ENCODE results near the gene CCDC154.
"Not testable (repeated sequence)": the region's sequence is repeated elsewhere in the genome, so short reads cannot be mapped to it uniquely, and the experiment has no call there.

The CCDC154 gene

GRCh38 chr16:1474082-1474795 is 29.9 kb upstream of the CCDC154 start:
- DNase-seq = no peak

DNA sequence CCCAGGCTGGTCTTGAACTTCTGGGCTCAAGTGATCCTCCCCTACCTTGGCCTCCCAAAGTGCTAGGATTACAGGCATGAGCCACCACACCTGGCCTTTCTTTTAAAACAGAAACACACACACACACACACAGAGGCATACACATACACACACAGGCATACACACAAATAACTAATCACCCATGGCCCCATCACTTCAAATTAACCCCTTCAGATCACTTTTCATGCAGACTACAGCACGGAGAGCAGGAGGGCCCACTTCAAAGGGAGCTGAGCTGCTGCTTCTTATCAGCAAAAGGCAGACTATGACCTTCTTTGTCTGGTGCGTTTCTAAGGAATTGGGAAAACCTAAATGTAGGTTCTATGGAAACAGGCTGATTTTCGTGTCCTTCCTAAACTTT is 28.6 kb upstream of the CCDC154 start:
- no peak for DNase-seq

GRCh38 chr16:1471569-1472194 is 27.3 kb upstream of the CCDC154 start:
- DNase-seq = no peak

DNA sequence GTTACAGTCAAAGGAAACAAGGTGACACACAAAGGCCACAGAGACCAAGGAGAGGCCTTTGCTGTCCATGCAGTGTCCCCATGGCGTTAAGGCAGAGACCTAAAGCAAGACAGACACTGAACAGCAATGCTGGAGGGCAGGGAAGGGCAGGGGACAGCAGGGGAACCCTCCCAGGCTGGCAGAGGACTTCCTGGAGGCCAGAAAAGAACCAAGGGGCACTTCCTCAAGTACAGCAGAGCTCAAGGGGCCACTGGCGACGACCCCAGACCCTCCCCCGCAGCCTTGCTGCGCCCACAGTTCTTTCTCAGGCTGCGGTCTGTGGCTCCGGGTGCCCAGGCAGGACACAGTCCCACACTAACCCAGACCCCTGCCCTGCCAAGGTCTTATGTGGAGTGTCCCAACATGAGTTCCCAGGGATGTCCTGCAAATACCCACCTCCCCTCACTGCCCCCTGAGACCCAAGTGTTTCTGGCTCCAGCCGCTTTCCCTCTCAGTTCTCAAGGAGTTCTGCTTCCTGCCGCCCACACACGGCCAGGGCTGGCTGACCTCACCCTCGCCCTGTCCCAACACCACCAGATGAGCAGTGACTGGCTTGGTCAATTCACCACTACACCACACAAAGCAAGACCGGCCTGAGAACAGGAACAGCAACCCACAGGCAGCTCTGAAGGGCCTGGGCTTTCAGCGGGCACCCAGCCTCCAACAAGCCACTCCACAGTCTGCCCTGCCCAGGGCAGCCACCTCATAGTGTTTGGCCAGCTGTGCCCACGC is 26.3 kb upstream of the CCDC154 start:
- no peak for DNase-seq

- DNase-seq = no peak
Observed at GRCh38 chr16:1469693-1470201, 25.4 kb upstream of the CCDC154 start.

DNA sequence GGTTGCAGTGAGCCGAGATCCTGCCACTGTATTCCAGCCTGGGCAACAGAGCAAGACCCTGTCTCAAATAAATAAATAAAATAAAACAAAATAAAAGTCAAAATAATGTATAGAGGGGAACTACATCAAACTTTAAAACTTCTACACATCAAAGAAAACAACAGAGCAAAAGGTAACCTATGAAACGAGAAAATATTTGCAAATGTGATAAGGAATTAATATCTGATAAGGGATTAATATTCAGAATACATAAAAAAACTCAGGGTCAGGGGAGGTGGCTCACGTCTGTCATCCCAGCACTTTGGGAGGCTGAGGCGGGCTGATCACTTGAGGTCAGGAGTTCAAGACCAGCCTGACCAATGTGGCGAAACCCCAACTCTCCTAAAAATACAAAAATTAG is 24.8 kb upstream of the CCDC154 start:
- DNase-seq = not testable (repeated sequence)

DNA sequence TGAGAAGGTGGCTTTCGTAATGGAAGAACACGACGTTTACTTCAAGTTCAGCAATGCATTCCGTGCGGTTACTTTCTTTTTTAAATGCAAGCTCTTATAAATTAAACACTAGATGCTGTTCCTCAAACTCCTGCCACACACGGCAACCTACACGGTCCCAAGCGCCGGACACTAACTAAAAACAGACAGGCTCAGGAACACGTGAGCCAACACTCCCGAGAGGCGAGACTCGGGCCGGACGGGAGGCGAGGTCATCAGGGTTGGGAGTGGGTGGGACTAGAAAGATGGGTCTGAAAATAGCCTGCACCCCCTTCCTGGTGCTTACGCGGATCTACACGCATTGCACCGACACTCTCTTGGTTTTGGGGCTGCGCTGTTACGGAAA is 24.1 kb upstream of the CCDC154 start:
- no peak for DNase-seq

- DNase-seq = no peak
Observed at GRCh38 chr16:1466968-1467521, 22.7 kb upstream of the CCDC154 start.

GRCh38 chr16:1466054-1466453 is 21.7 kb upstream of the CCDC154 start:
- no peak for DNase-seq

GRCh38 chr16:1465567-1465915 is 21.2 kb upstream of the CCDC154 start:
- no peak for DNase-seq

DNA sequence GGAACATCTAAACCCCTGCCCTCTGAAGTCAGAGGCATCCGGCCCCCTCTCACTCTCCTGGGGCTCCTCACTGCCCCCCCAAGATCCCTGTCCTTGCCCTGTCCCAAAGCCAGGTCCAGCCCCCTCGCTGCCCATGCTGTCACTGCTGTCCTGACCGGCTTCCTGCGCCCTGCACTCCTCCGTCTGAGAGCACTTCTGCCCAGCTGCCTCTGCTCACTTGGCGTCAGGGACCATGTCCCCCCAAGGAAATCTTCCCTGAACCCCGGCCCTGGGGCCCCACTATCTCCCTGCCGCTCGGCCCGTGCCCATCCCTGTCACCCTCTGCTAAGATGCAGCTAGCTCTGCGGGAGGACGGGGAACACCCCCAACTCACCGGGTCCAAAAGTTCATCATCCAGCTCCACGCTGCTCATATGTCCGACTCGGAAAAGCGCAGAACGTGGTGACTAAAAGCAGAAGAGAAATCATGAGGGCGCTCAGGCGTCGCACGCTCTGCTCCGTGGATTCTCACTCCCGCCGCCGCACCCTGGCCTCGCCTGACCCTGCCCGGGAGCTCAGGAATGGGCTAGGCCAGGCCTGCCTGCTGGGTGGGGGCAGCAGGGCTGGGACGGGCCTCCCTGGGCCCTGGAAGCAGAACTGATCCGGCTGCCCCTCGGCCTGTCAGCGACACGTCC is 20.7 kb upstream of the CCDC154 start:
- DNase-seq = no peak

DNA sequence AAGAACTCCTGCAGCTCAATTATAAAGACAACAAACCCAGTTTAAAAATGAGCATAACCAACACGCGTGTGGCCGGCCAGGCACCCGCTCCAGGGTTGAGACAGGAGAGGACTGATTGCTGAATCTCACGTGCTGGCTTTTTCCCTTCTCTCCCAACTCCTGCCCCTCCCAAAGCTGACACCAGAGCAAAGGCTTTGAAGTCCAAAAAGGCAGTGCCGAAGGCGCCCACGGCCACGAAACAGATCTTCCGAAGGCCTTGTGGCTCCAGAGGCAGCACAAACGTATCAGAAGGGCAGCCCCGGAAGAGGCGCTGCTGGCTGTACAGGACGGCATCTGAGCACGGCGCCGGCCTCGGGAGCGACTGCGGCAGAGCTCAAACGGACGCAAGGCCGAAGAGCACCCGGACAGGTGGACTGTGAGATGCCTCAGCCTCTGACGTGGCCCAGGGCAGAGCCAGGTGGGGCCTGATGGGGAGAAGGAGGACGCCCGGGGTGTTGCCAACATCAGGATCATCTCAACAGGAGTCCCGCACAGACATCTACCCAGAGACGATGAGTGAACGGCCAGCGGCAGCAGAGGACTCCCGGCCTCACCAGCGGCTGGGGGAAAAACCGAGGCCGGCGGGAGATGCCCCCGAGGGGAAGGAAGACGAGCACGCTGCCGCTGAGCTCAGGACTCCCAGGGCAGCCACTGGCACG is 20.0 kb upstream of the CCDC154 start:
- DNase-seq = no peak

DNA sequence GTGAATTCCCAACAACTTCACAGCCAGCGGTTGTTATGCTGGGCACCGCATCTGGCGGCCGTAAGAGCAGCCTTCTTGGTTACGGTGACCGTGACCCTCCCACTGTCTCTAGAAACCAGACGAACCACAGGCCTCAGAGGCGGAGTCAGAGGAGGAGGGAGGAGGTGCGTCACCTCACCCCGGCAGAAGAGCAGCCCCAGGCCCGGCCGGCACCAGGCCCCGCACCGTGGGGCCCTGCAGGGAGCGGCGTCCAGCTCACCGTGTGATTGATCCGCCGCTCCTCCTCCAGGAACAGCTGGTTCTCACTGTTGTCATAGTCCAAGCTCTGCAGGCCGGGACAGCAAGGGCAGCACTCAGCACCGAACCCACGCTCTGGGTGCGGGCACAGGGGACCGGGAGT is 16.8 kb upstream of the CCDC154 start:
- no peak for DNase-seq

DNA sequence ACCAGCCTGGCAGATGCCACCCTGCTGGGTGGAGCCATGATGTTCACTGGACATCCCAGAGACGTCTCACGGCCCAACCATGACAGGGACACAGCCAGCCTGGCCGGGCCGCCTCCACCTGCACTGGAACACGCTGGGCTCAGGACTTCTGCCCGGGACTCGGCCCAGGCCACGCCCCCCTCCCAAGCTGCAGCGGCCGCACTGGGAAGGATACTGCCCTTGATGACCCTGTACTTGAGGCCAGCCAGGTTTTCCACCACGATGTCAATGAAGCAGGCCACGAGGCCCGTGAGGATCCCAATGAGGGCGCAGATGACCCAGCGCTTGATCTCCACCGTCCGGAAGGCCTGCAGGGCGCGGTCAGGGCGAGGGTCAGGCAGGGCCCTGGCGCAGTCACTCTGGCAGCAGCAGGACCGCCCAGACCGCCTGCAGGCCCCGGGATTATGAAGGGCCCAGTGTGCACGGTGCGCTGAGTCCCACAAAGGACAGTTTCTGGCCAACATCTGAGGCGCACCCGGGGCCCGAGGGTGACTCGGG is 16.3 kb upstream of the CCDC154 start:
- no peak for DNase-seq

DNA sequence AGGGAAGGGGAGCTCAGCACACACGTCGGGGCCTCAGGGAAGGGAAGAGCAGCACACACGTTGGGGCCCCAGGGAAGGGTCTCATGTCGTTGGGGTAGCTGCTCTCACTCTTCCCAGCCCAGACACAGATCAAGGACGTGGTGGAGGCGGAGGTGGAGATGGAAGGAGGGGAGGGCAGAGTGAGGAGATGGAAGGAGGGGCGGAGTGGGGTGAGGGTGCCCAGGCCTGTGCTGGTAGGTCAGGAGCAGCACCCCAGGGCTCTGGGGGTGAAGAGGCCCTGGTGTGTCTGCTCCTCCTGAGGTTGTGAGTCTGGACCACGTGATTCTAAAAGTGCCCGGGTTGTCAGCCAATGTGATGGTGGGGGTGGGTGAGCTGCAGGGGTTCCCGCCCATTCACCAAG is 15.6 kb upstream of the CCDC154 start:
- DNase-seq = no peak

DNA sequence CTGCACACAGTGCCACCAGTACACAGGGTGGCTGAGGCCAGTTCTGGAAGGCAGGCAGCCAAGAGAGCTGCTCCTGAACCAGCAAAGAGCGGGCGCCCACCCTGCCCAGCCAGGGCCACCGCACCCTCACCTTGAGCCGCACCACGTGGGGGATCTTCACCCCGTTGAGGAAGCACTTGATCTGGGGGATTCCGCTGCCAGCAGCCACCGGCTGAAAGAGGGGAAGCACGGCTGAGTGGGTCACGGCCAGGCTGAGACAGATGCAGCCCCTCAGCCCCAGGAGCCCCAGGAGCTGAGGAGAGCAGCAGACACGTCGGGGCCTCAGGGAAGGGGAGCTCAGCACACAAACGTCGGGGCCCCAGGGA is 14.6 kb upstream of the CCDC154 start:
- DNase-seq = no peak

DNA sequence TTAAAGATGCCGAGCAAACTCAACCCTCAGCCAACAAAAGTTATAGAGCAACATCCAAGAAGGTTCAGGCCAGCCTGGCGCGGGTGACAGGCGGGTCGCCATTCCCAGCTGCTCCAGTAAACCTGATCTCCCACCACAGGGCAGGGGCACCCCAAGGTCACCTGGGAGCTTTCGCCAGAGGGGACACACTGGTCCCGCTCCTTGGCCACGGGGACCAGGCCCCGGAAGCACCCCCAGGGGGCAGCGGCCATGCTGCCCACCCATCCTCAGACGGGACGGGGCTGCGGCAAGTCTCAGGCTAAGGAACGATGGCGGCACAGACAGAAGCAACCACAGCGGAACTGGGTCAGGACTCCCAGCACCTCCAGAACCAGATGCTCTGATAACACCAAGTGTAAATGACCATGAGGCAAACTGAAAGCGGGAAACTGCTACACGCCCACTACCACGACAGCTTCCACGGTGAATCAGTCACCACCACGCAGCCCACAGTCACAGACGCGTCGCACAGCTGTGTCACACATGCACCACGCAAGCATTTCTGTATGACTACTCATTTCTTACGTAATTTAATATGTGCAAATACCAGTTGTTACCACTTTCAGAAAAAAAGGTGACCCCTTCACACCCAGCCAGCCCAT is 14.1 kb upstream of the CCDC154 start:
- DNase-seq = no peak

DNA sequence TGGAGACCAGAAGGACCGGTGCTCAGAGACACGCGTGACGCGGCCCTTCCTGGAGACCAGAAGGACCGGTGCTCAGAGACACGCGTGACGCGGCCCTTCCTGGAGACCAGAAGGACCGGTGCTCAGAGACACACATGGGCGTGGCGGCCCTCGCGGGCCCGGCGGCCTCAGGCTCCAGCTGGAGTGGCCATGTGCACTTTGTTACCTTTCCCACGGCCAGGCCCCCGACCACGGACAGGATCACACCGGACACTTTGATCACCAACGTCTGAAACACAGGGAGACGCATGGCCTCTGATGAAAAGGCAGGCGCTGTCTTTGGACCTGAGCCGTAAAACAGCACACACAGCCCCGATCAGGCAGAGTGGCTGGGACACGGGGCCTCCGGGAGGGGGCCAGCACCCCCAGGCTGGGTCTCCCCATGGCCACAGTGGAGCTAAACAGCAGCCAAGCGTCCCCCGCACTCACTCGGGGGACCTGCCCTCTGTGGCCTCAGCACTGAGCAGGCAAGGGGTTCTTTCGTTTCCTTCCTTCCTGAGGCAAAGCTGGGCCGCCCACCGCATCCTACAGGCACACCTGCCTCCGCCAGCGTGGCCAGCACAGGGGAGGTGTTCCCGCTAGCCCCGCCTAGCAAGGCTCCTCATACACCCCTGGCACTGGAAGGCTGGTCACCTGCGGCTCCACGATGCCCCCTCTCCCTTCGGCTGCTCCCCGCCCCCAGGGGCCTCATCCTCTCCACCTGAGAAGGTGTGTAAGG is 13.3 kb upstream of the CCDC154 start:
- no peak for DNase-seq

DNA sequence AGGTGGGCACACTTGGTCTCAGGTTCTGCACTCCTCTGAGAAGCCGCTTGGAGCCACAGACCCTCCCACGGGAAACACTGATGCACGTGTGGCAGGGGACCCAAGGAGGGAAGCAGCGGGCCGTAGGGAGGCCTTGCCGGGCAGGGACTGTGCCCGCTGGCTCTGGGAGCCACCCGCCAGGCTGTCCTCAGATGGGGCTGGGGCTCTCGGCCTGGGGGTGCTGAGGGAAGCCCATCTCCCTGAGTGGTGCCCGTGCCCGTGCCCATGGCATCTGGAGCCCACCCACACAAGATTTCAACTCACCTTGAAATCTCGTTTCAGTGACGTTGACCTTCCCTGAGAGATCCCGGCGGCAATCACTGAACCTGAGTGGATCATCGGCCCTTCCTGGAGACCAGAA is 12.6 kb upstream of the CCDC154 start:
- DNase-seq = no peak

- no peak for DNase-seq
Observed at GRCh38 chr16:1455190-1456171, 11.1 kb upstream of the CCDC154 start.
